GM03348 (cell line): ENCODE data around the gene TULP4.
"Not testable (repeated sequence)": the region's sequence is repeated elsewhere in the genome, so short reads cannot be mapped to it uniquely, and the experiment has no call there.

Experiments used
- DNase-seq: peaks from one replicate; pipeline ENCODE4 v3.0.0; 2012; ENCODE audit warnings: low spot score

The TULP4 gene

GRCh38 chr6:158391276-158391675 lies 79.0 kb downstream of the TULP4 start:
- DNase-seq, result no peak

DNA sequence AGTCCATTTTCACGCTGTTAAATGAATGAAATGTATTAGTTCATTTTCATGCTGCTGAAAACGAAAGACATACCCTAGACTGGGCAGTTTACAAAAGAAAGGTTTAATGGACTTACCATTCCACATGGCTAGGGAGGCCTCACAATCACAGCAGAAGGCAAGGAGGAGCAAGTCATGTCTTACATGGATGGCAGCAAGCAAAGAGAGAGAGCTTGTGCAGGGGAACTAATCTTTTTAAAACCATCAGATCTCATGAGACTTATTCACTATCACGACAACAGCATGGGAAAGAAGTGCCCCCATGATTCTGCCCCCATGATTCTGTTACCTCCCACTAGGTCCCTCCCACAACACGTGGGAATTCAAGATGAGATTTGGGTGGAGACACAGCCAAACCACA lies 79.7 kb downstream of the TULP4 start:
- not testable (repeated sequence) for DNase-seq

DNA sequence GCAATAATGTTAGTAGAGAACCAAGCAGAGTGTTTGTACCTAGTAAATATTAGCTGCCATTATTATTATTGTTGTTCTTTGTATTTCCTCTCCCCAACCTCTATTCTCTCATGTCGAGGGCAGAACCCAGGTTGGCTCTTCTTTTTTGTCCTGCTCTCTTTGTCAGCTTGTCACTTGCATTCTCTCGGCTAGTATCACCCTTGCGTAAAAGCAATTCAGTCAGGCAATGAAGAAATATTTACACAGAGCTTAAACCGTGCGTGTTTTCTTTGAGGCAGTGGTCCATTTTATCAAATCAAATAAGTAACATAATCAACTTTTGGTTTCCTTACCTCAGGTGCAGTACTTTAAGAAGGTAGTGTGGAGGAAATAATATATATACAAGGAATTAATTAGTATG lies 83.9 kb downstream of the TULP4 start:
- no peak for DNase-seq

GRCh38 chr6:158397578-158397977 lies 85.3 kb downstream of the TULP4 start:
- no peak for DNase-seq

GRCh38 chr6:158398252-158399024 lies 86.2 kb downstream of the TULP4 start:
- no peak for DNase-seq

DNA sequence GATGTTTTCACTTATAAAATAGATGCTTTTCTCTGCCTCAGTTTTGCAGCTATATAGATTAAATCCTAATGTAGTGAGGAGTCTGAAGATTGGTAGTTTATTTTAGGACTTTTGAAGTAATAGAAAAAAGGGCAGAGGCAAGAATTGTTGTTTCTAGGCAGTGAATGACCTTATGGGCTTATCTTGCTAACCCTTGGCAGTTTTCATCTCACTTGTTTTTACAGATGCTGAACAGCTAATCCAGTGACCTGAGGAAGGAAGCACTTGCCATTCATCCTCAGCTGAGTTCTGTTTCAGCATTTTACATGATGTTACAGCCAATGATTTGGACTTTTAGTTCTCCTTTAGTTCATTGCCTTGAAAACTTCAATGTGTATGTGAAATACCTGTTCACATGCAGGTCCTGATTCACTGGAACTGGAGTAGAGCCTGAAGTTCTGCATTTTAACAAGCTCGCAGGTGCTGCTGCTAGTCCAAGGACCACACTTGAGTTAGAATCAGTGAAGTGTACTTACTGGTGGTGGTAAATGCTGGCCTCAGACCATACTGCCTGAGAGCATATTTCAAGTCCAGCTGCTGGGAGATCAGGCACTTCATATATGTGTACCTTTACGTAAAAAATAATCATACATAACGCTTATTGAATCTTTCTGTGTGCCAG lies 86.9 kb downstream of the TULP4 start:
- no peak for DNase-seq

GRCh38 chr6:158402184-158402583 lies 89.9 kb downstream of the TULP4 start:
- no peak for DNase-seq

- not testable (repeated sequence) for DNase-seq
Measured at GRCh38 chr6:158405321-158405831, 93.1 kb downstream of the TULP4 start.

DNA sequence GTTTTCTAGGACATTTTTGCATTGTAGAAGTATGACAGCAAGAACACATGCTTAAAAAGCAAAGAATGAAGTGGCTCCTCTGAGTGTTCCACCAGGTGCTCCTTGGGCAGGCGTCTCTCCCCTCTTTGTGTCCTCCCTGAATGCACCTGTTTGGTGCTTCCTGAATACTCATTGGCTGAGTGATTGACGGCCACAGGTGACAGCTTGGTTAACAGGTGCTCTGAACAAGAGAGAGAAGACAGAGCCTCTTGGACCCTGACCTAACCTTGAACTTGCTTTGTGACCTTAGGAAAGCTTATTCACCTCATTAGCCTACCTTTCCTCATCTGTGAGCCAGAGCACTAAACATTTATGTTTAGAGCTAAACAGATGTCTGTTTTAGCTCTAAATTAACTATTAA lies 93.7 kb downstream of the TULP4 start:
- DNase-seq, result no peak

DNA sequence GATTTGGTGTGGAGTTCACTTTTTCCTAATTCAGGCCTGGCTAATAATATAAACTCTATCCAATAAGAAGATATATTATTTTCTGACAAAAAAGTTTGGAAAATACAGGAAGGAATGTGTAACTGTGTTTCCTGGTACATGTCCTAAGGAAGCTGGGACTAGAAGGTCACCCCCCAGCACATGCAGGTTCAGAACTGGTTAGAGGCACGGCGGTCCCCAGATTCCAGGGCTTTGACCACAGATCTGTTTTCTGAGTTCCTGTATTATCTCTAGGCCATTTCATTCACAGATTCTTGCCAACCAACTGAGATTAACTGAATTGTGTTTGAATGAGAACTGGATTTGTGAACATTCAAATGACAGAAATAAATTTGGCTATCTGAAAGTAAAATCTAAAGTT lies 94.5 kb downstream of the TULP4 start:
- DNase-seq, result no peak

- DNase-seq, result no peak
Measured at GRCh38 chr6:158408013-158408412, 95.7 kb downstream of the TULP4 start.

DNA sequence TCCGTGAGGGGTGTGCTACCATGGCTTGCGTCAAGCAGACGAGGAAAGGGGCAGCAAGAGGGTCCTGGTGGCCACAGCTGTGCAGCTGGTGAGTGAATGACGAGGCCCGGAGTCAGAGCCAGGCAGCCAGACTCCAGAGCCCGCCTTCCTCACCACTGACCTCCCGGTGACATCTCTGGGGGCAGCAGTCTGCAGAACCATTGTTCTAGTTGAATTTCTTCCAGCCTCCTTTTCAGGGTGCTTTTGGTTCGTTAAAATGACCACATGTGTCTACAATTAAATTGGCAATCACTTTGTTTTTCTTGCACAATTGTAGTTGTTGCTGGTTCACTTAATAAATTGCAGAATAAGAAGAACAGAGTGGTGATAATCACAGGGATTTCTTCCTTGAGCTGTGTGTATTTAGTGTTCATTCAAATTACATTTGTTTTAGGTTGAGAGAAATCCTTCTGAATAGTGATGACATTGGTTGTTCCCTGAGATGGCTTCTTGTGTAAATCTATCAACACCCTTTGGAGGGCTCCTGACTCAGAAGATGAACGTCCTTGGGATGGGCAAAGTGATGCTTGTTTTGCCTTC lies 96.4 kb downstream of the TULP4 start:
- peak; percentile 78 for DNase-seq

DNA sequence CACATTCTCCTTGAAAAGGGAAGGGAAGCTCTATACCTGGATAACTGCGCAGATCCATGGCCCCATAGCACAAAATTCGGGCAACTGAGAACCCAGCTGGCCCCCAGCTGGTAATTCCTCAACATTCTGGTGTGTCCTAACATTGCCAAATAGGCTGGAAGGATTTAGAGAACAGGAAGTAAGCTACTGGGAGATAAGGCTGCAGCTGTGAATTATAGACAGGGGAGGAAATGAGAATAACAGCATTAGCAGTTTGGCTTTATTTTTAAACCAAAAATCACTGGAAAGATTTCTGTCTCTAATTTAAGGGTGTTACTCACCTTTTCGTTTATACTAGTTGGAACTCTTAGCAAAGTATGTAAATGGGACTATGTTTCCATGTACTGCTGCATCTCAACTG lies 97.2 kb downstream of the TULP4 start:
- peak; percentile 69 for DNase-seq

DNA sequence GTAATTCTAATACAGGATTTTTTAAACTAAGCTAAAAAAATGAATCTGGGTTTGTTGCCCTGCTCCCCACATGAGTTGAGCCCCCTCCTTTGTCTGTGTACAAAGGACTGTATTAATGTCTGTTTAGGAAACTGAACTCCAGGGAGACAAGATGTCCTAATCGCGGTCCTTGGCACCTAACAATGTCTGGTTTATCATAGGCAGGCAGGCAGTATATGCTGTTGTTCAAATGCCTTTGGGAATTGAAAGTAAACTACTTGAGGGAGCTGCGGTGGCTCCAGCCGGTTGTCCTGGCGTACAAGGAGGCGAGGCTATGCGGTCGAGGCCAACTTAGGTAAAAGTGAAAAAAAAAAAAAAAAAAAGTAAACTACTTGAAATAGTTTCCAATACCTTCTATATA lies 98.5 kb downstream of the TULP4 start:
- no peak for DNase-seq

DNA sequence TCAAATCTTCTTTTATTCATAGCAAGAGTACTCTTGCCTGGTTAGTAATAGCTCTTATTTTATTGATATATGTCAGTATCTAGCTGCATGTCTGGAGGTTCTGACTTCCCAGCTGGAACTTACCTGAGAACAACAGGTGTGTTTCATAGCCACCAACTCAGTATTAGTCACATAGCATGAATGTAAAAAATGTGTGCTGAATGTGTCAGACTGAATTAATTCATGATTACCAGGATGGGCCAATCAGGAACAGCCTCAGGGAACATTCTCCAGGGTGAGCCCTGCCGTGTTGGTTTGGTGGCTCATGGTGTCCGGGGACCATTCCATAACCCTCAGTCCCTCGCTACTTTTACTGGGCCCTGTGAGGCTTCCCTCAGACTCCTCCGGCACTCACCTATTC lies 99.7 kb downstream of the TULP4 start:
- no peak for DNase-seq

DNA sequence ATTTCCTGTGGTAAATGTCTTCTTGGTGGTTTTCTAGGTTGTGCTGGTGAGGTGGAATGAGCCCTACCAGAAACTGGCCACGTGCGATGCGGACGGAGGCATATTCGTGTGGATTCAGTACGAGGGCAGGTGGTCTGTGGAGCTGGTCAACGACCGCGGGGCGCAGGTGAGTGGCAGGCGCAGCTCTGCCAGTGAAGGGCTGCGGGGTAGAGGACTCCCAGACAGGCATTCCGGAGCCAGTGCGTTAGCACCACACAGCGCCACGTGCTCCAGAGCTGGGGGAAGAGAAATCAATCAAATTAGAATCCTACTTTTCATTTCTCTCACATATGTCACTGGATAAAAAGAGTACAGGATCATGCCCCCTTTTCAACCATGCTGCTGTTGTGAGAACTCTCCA lies 100.8 kb downstream of the TULP4 start:
- DNase-seq, result no peak

- no peak for DNase-seq
Measured at GRCh38 chr6:158413814-158414565, 101.7 kb downstream of the TULP4 start.

GRCh38 chr6:158414851-158415262 lies 102.6 kb downstream of the TULP4 start:
- DNase-seq, result no peak

DNA sequence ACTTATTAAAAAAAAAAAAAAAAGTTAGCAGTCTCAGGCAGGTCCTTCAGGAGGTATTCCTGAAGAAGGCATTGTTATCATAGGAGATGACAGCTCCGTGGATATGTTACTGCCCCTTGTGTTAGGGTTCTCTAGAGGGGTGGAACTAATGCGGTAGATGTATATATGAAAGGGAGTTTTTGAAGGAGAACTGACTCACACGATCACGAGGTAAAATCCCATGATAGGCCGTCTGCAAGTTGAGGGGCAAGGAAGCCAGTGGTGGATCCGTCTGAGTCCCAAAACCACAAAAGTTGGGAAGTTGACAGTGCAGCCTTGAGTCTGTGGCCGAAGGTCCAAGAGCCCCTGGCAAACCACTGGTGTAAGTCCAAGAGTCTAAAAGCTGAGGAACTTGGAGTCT lies 103.4 kb downstream of the TULP4 start:
- DNase-seq, result no peak

- DNase-seq, result no peak
Measured at GRCh38 chr6:158416883-158417759, 104.9 kb downstream of the TULP4 start.

- peak; percentile 76 for DNase-seq
Measured at GRCh38 chr6:158417760-158418098, 105.5 kb downstream of the TULP4 start.

DNA sequence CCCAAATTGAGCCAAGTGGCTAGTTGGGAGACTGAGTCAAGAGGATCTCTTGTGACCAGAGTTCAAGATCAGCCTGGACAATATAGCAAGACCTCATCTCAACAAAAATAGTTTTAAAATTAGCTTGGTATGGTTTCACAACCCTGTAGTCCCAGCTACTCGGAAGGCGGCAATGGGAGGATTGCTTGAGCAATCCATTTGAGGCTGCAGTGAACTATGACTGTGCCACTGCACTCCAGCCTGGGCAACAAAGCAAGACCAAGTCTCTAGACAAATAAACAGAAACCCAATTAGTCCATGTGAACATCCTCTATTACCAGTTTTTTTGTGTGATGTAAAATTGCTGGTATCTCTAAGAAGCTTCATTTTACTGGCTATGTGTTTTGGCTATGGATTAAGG lies 106.2 kb downstream of the TULP4 start:
- no peak for DNase-seq
